Measurements from ENCODE around the gene ANKS4B.
"Not testable (repeated sequence)": the region's sequence is repeated elsewhere in the genome, so short reads cannot be mapped to it uniquely, and the experiment has no call there.

ANKS4B gene

GRCh38 chr16:21289789-21290188 lies 56.3 kb downstream of the ANKS4B start:
- DNase-seq (ENCODE audit: low read depth in 3 of 3) = not testable (repeated sequence)

GRCh38 chr16:21300309-21301167 lies 67.0 kb downstream of the ANKS4B start:
- DNase-seq (ENCODE audit: low read depth in 3 of 3) = peak in 1 of 3 experiments; percentile 70

GRCh38 chr16:21301168-21301894 lies 67.8 kb downstream of the ANKS4B start:
- peak in 1 of 3 experiments; percentile 57 for DNase-seq (ENCODE audit: low read depth in 3 of 3)

- no peak for DNase-seq (ENCODE audit: low read depth in 3 of 3)
Measured at GRCh38 chr16:21301895-21302291, 68.4 kb downstream of the ANKS4B start.

GRCh38 chr16:21302454-21302853 lies 69.0 kb downstream of the ANKS4B start:
- no peak for DNase-seq (ENCODE audit: low read depth in 3 of 3)

GRCh38 chr16:21302898-21303528 lies 69.5 kb downstream of the ANKS4B start:
- no peak for DNase-seq (ENCODE audit: low read depth in 3 of 3)
